Omental fat pad (tissue), 4 donors: ENCODE results near the gene PLEKHA6. TPM values are rescaled to one million over a fixed set of nuclear protein-coding genes. Genes with fewer than 3 reads are reported as not detected.
A peak's percentile ranks its signal among the peaks of the same experiment; 100 is the strongest.

Source experiments
- ATAC-seq: fragments of 150-250 bp; one replicate; pipeline ENCODE4 v1.9.1; 2016; ENCODE audit warnings: mild to moderate bottlenecking, moderate library complexity; ENCODE audit not compliant: low FRiP score
- DNase-seq: peaks from one replicate; pipeline ENCODE4 v3.0.0-alpha.2; 2019; ENCODE audit warnings: low spot score
- CTCF ChIP-seq, 3 donors: fragments of 450-650 bp; IDR thresholded peaks; one replicate each; pipeline ENCODE4 v1.5.1; 2016 to 2017; ENCODE audit warnings: antibody characterized with exemption in 3 of 3, mild to moderate bottlenecking in 3 of 3, moderate library complexity in 2 of 3
- total RNA-seq, 4 donors: library from RNA; depleted of rRNA; stranded (reverse); fragments of >200 nt; gene quantifications; one replicate each; pipeline ENCODE4 v1.1.0, GENCODE V29; 2016

The PLEKHA6 gene
- total RNA-seq, 4 donors from 2014 or later: 2.9 to 13.1 (median 7.5) TPM

GRCh38 chr1:204370176-204370575 is 10.4 kb upstream of the PLEKHA6 start:
- ATAC-seq: no peak
- no peak for DNase-seq
- no peak for TF ChIP-seq CTCF (IDR thresholded peaks at IDR 0.05)

- no peak for TF ChIP-seq CTCF (IDR thresholded peaks at IDR 0.05)
- DNase-seq: no peak
- no peak for ATAC-seq
Measured at GRCh38 chr1:204368996-204369726, 9.4 kb upstream of the PLEKHA6 start.

GRCh38 chr1:204367956-204368355 is 8.2 kb upstream of the PLEKHA6 start:
- ATAC-seq (no peak), DNase-seq (no peak)
- TF ChIP-seq CTCF (IDR thresholded peaks at IDR 0.05): no peak

- no peak for TF ChIP-seq CTCF (IDR thresholded peaks at IDR 0.05)
- ATAC-seq (no peak), DNase-seq (no peak)
Measured at GRCh38 chr1:204367193-204367858, 7.6 kb upstream of the PLEKHA6 start.

- ATAC-seq (no peak), DNase-seq (no peak)
- no peak for TF ChIP-seq CTCF (IDR thresholded peaks at IDR 0.05)
Measured at GRCh38 chr1:204366759-204367158, 7.0 kb upstream of the PLEKHA6 start.

- ATAC-seq (peak; percentile 81), DNase-seq (no peak)
Measured at GRCh38 chr1:204363335-204364114, 3.8 kb upstream of the PLEKHA6 start.

More at GRCh38 chr1:204363335-204364114, 3.8 kb upstream of the PLEKHA6 start:
- peak in 2 of 3 donors; percentile 25 to 74 for TF ChIP-seq CTCF (IDR thresholded peaks at IDR 0.05)
